ENCODE measurements around the gene NCAPG2.

NCAPG2 gene

GRCh38 chr7:158590181-158590530 lies 114.4 kb downstream of the NCAPG2 start:
- Histone ChIP-seq H3K27ac (ENCODE audit: poor library complexity, severe bottlenecking) (no peak overlapping the region), H3K9me3 (ENCODE audit: severe bottlenecking) (no peaks in the 10 kb centered on the region), H3K4me3 (ENCODE audit: severe bottlenecking) (no peak overlapping the region), H3K4me1 (ENCODE audit: insufficient read depth, poor library complexity, severe bottlenecking) (no peaks in the 10 kb centered on the region), H3K36me3 (ENCODE audit: low read depth) (no peaks in the 10 kb centered on the region), H3K27me3 (ENCODE audit: insufficient read depth, poor library complexity, severe bottlenecking) (peaks cover 29% of the 10 kb centered on the region)
- ATAC-seq (ENCODE audit: low read depth): no peak
- TF ChIP-seq CTCF (IDR thresholded peaks at IDR 0.05; ENCODE audit: poor library complexity, severe bottlenecking): no peak
- no peak for DNase-seq (ENCODE audit: low spot score)

GRCh38 chr7:158589653-158590052 lies 115.0 kb downstream of the NCAPG2 start:
- Histone ChIP-seq H3K4me1 (ENCODE audit: insufficient read depth, poor library complexity, severe bottlenecking) (no peaks in the 10 kb centered on the region), H3K27ac (ENCODE audit: poor library complexity, severe bottlenecking) (no peak overlapping the region), H3K4me3 (ENCODE audit: severe bottlenecking) (no peak overlapping the region), H3K9me3 (ENCODE audit: severe bottlenecking) (no peaks in the 10 kb centered on the region), H3K27me3 (ENCODE audit: insufficient read depth, poor library complexity, severe bottlenecking) (peaks cover 34% of the 10 kb centered on the region), H3K36me3 (ENCODE audit: low read depth) (no peaks in the 10 kb centered on the region)
- DNase-seq (ENCODE audit: low spot score): no peak
- no peak for ATAC-seq (ENCODE audit: low read depth)
- TF ChIP-seq CTCF (IDR thresholded peaks at IDR 0.05; ENCODE audit: poor library complexity, severe bottlenecking): no peak

- ATAC-seq (ENCODE audit: low read depth): 0 out of 3 replicates have a peak, but pooled peaks have one; percentile 32
- H3K27me3 ChIP-seq (ENCODE audit: insufficient read depth, poor library complexity, severe bottlenecking): peaks cover 38% of the 10 kb centered on the region
- H3K4me3 ChIP-seq (ENCODE audit: severe bottlenecking): no peak overlapping the region
- DNase-seq (ENCODE audit: low spot score): no peak
- no peak for TF ChIP-seq CTCF (IDR thresholded peaks at IDR 0.05; ENCODE audit: poor library complexity, severe bottlenecking)
- no peak overlapping the region for H3K27ac ChIP-seq (ENCODE audit: poor library complexity, severe bottlenecking)
- H3K4me1 ChIP-seq (ENCODE audit: insufficient read depth, poor library complexity, severe bottlenecking): no peaks in the 10 kb centered on the region
- no peaks in the 10 kb centered on the region for H3K36me3 ChIP-seq (ENCODE audit: low read depth)
- H3K9me3 ChIP-seq (ENCODE audit: severe bottlenecking): no peaks in the 10 kb centered on the region
Observed at GRCh38 chr7:158588878-158589442, 115.6 kb downstream of the NCAPG2 start.

GRCh38 chr7:158588085-158588877 lies 116.3 kb downstream of the NCAPG2 start:
- Histone ChIP-seq H3K9me3 (ENCODE audit: severe bottlenecking) (no peaks in the 10 kb centered on the region), H3K27ac (ENCODE audit: poor library complexity, severe bottlenecking) (no peak overlapping the region), H3K27me3 (ENCODE audit: insufficient read depth, poor library complexity, severe bottlenecking) (peaks cover 41% of the 10 kb centered on the region), H3K4me1 (ENCODE audit: insufficient read depth, poor library complexity, severe bottlenecking) (no peaks in the 10 kb centered on the region), H3K36me3 (ENCODE audit: low read depth) (no peaks in the 10 kb centered on the region), H3K4me3 (ENCODE audit: severe bottlenecking) (no peak overlapping the region)
- ATAC-seq (ENCODE audit: low read depth) (no peak), DNase-seq (ENCODE audit: low spot score) (no peak)
- no peak for TF ChIP-seq CTCF (IDR thresholded peaks at IDR 0.05; ENCODE audit: poor library complexity, severe bottlenecking)
